GM18870 (cell line): ENCODE data around the gene LRRC7.

Experiments used
- ATAC-seq: cut with Tn5 transposase; IDR thresholded peaks from one replicate; pipeline ENCODE4 v1.9.1; 2021; ENCODE audit warnings: moderate library complexity; ENCODE audit not compliant: unreplicated experiment

The LRRC7 gene

DNA sequence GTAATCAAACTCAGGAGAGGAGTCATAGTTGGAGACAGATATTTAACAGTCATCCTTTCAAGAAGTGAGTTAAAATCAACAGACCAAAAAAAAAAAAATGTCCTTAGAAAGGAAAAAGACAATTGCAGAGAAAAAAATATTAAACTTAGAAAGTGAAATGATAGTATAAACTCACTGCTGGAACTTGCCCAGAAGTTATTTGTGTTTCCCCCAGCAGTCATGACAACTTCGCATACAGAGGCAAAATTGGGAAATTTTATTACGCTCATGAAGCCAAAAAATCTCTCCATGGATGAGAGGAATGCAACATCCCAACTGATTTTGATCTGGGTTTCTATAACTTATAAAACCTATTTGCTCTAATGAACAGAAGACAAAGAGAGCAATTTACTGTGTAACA, 198.2 kb downstream of the LRRC7 start:
- ATAC-seq = no peak

- no peak for ATAC-seq
These were observed 198.9 kb downstream of the LRRC7 start for GRCh38 chr1:69766431-69767180.

DNA sequence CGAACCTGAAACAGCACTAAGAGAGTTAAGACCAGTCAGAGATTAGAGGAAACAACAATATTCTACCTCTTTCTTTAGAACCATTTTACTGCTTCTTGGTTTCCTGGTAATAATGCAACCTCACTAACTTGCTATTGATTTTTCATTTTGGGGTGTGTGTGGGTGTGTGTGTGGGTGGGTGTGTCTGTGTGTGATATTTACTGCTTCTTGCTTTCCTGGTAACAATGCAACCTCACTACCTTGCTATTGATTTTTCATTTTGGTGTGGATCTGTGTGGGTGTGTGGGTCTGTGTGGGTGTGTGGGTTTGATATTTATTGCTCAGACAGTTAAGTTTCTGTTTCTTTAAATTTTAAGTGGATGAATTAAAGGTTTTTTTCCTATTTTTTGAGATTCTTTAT, 208.8 kb downstream of the LRRC7 start:
- no peak for ATAC-seq

DNA sequence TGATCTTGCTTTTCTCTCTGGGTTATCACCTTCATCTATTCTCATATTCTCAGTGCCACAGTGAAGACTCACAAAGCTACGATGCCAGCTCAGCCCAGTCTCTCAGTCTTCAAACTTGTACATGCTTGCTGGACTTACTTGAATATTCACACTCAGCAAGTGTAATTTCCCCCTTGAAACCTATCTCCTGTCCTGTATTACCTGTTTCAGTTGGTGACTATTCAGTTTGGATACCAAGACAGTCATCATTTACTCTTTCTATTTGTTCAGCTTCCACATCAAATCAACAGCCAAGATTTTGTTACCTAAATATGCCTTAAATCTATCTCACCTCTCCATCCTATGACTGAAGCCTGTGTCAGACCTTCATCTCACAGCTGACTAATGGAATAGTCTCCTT, 209.7 kb downstream of the LRRC7 start:
- ATAC-seq = no peak

- ATAC-seq = no peak
These were observed 210.2 kb downstream of the LRRC7 start for GRCh38 chr1:69777971-69778370.

DNA sequence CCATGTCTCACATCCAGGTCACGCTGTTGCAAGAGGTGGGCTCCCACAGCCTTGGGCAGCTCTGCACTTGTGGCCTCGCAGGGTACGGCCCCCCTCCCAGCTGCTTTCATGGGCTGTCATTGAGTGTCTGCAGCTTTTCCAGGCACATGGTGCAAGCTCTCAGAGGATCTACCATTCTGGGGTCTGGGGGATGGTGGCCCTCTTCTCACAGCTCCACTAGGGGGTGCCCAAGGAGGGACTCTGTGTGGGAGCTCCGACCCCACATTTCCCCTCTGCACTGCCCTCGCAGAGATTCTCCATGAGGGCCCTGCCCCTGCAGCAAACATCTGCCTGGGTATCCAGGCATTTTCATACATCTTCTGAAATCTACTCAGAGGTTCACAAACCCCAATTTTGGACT, 219.4 kb downstream of the LRRC7 start:
- ATAC-seq = no peak

GRCh38 chr1:69791311-69791710, 223.6 kb downstream of the LRRC7 start:
- ATAC-seq = no peak

DNA sequence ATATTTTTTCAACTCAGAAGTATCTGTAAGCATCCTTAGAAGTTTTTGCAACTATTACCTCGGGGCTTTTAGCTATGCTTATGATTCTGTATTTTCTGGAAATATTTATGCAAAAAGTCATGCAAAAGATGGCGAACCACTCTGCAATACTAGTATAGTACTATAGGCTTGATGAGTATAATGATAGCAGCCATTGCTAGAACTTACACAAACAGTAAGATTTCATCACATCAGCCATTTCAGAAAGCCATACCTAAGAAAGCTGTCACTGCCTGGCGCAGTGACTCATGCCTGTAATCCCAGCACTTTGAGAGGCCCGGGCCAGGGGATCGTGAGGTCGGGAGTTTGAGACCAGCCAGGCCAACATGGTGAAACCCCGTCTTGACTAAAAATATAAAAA, 227.1 kb downstream of the LRRC7 start:
- ATAC-seq = no peak

DNA sequence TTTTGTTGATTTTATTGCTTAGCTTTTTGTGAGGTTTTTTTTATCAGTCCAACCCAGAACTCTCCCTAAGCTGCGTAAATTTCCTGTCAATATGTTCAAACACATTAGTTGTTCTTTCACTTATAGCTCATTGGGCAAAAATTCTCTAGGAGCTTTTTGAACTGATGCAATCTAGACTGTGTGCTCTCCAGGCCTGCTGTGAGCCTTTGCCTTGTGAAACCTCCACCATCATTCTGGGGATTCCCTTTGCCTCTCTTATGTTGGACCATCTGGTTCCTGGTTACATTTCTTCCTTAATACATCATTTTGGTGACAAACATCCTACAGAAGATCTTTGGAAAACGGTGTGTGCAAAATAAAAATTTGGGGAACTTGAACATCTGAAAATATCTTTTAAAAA, 247.2 kb downstream of the LRRC7 start:
- ATAC-seq = no peak

- ATAC-seq = no peak
These were observed 257.2 kb downstream of the LRRC7 start for GRCh38 chr1:69824932-69825331.

GRCh38 chr1:69827732-69828131, 260.0 kb downstream of the LRRC7 start:
- no peak for ATAC-seq

- ATAC-seq = no peak
These were observed 265.8 kb downstream of the LRRC7 start for GRCh38 chr1:69833536-69833935.

DNA sequence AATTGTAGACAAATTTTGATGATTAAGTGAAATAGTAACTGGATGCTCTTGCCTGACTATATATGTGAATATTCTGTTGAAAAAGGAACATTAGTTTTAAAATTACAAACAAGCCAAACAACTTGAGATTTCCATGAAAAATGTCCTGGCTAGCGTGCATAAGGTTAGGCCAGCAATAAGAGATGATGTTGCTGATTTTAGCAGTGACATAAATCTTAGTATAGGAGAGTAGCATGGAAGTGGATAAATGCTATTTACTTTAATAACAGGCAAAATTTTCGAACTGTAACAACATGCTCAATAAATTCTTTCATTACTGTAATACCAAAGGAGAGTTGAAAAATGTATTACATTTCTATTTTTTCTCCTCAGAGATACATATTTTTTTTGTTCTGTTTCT, 266.6 kb downstream of the LRRC7 start:
- ATAC-seq = no peak

DNA sequence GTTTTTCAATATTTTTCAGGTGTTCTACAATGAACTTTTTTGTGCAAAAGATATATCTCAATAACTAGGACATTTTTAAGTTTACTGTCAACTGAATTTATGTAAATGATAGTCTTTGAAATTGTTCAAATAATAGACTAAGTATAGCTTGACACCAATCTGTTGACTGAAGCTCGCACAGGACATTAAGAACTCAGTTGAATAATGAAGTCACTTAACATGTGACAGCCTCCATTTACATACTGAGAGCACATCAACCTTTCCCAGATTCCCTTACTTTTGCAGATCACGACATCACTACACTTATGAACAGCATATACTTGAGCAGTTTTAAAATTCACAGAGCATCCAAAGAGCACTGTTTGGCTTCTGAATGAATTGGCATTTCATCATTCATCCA, 268.2 kb downstream of the LRRC7 start:
- ATAC-seq = no peak

- ATAC-seq = no peak
These were observed 269.4 kb downstream of the LRRC7 start for GRCh38 chr1:69836971-69837636.

- no peak for ATAC-seq
These were observed 274.6 kb downstream of the LRRC7 start for GRCh38 chr1:69842326-69842725.

DNA sequence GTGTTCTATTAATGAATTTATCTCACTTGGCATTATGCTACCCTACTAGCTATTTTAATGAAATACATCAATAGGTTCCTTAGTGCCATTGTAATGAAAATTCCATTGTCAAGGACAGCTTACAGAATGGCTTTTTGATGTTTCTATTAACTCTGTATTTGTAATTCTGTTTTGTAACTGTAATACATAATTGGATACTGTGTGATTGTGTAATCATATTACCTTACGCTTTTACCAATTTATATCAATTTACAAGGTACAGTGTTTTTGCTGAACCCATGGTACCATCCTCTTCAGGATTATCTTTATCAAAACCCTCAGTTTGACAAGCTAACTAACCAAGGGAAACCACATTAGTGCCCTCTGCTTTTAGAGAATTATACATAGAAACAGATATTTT, 277.9 kb downstream of the LRRC7 start:
- ATAC-seq = no peak

GRCh38 chr1:69846267-69846666, 278.5 kb downstream of the LRRC7 start:
- no peak for ATAC-seq

- ATAC-seq = no peak
These were observed 279.9 kb downstream of the LRRC7 start for GRCh38 chr1:69847670-69848069.

- ATAC-seq = no peak
These were observed 284.4 kb downstream of the LRRC7 start for GRCh38 chr1:69852151-69852550.

DNA sequence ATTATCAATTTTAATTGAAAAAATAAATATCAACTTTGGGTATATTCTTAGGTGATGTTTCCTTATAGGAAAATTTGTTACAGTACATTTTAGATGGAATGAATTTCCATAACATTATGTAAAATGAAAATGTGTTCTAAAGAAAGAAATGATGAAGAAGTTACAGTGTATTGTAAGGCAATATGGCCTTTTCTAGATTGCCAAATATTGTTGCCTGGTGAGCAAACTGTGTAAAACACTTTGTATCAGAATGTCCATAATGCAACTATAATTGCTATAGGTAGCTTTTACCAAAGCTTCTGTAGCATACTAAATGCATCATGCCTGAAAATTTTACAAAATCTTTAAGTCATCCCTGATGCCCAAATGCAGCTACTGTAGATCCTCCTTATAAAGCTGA, 285.0 kb downstream of the LRRC7 start:
- no peak for ATAC-seq

DNA sequence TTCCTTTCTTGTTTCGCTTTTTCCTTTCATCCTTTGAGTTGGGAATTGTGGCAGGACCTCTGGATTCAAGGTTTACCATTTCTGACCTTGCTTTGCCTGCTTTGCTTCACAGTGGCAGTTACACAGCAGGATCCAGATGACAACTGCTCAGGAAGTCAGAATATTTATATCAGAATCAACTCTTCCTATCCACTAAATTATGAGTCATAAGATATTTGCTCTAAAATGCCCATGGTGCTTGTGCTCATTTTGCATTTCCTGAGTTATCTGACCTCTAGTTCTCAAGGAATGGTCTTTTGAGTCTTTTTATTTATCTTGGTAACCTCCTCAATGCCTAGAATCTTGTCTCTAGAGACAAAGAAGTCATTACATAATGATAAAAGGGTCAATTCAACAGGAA, 290.8 kb downstream of the LRRC7 start:
- ATAC-seq = no peak

DNA sequence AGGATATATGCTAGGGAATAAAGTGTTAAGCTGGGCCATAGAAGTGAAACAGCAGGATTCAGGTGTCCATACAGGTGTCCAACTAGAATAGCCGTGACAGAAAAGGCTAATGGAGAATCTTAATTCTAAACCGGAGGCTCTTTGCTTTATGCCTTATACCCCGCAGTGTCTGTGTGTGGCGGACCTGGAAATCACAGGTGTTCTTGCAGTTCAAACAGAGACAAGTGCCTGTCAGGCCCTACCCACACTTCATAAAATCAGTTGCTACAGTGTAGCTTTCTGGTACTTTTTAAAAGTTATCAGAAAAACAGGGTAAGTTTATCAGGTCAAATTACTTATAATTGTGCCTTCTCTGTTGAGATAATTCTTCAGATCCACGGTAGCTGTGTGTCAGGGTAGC, 293.9 kb downstream of the LRRC7 start:
- ATAC-seq = no peak
